Lower lobe of right lung (tissue), 2 donors: ENCODE results near the gene CXCR4. TPM values are rescaled to one million over a fixed set of nuclear protein-coding genes. Genes with fewer than 3 reads are reported as not detected.

Source experiments
- ATAC-seq, 2 donors: fragments of 200-7000 bp; cut with Tn5 transposase; one replicate each; pipeline ENCODE4 v1.9.1; 2020 to 2022; ENCODE audit warnings: mild to moderate bottlenecking in 2 of 2, moderate library complexity in 2 of 2
- DNase-seq: peaks from one replicate; pipeline ENCODE4 v3.0.0-alpha.2; 2020
- H3K27ac ChIP-seq: fragments of 200-600 bp; one replicate; pipeline ENCODE4 v1.8.0; 2022
- H3K27me3 ChIP-seq: fragments of 200-600 bp; one replicate; pipeline ENCODE4 v1.8.0; 2022; ENCODE audit warnings: low read depth
- H3K36me3 ChIP-seq: fragments of 200-600 bp; one replicate; pipeline ENCODE4 v1.8.0; 2022; ENCODE audit warnings: mild to moderate bottlenecking
- H3K4me1 ChIP-seq: fragments of 200-600 bp; one replicate; pipeline ENCODE4 v1.8.0; 2022
- H3K4me3 ChIP-seq: fragments of 200-600 bp; one replicate; pipeline ENCODE4 v1.8.0; 2022; ENCODE audit warnings: mild to moderate bottlenecking
- H3K9me3 ChIP-seq: fragments of 200-600 bp; one replicate; pipeline ENCODE4 v1.8.0; 2022
- intact Hi-C: fragments of 100-400 bp; cut with DNase I; formaldehyde crosslinking; loops from one replicate; pipeline ENCODE4 v1.11.0; 2022
- total RNA-seq: library from RNA; stranded (reverse); fragmentation: NEBNext Ultra II Directional; extraction: Animal tissue kit (Norgen Biotek cat#: 25700); gene quantifications from one replicate; pipeline ENCODE4 v1.2.1, GENCODE V29; 2021
- TF ChIP-seq, protein P1 (sequence below): fragments of 200-600 bp; IDR thresholded peaks from one replicate; pipeline ENCODE4 v1.8.0; 2022; ENCODE audit warnings: antibody characterized with exemption, mild to moderate bottlenecking
- donor health status: DM: no; HTN: yes; CAD: no; lungs with severe emphysema.

CXCR4 gene
- total RNA-seq, 1 donor from 2014 or later: 55.1 TPM

DNA sequence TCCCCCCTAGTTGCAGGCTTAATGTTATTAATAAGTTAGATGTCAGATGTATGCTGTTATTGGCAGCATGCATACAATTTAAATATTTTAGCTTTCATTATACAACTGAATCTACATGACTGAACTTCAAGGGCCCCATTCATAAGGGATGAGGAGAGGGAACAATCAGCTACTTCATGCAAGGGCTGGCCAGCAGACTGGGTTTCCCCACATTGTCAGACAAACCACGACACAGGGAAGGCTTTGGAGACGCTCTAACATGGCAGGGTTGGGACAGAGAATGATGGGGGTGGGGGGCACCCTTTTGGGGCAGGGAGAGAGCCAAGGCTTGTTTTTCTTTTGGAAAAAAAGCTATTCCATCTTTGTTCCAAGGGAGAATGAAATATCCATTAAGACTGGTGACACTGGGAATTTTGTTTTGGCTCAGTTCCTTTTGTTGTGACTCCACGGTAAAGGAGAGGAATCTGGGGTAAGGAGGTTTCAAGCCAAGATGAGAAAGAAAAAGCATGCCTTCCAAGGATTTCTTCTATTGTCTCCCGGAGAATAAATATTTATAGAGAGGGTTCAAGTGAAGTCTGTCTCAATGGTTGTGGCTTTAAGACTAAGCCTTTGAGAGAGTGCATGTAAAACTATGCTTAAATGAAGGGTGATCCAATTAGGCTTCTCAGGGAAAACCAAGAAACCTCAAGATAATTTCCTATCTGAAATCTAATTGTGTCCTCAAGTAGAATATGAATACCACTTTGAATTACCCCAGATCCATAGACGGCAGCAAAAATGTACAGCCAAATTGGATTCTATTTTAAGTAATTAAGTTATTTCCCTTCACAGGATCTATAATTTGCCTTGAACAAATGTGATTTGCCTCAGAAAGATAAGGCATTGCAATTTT, 5.4 kb downstream of the CXCR4 start:
- no peak overlapping the region for H3K4me3 ChIP-seq
- ATAC-seq (no peak), DNase-seq (no peak)
- peaks cover 16% of the 10 kb centered on the region for H3K36me3 ChIP-seq
- peaks cover 24% of the 10 kb centered on the region for H3K27me3 ChIP-seq
- no peak overlapping the region for H3K27ac ChIP-seq
- peaks cover 45% of the 10 kb centered on the region for H3K4me1 ChIP-seq
- no peaks in the 10 kb centered on the region for H3K9me3 ChIP-seq
- intact Hi-C loops: no loop called here
- TF ChIP-seq, protein P1, sequence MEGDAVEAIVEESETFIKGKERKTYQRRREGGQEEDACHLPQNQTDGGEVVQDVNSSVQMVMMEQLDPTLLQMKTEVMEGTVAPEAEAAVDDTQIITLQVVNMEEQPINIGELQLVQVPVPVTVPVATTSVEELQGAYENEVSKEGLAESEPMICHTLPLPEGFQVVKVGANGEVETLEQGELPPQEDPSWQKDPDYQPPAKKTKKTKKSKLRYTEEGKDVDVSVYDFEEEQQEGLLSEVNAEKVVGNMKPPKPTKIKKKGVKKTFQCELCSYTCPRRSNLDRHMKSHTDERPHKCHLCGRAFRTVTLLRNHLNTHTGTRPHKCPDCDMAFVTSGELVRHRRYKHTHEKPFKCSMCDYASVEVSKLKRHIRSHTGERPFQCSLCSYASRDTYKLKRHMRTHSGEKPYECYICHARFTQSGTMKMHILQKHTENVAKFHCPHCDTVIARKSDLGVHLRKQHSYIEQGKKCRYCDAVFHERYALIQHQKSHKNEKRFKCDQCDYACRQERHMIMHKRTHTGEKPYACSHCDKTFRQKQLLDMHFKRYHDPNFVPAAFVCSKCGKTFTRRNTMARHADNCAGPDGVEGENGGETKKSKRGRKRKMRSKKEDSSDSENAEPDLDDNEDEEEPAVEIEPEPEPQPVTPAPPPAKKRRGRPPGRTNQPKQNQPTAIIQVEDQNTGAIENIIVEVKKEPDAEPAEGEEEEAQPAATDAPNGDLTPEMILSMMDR: no peak

DNA sequence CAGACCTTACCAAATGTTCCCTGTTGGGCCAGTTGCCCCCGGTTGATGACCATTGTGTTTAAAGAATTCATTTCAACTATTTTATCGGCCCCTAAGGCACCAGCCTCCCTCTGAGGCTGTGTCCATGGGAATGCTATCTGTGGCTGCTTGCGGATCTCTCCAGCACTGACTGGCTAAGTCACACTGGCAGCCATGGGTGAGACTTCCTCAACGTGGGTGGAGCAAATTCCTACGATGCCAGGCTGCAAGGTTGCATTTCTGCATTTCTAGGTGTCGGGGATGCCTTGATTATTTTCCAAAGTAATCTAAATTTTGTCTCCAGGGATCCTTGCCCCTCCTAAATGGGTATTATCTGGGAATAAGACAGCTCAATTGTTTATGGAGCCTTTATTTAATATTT, 6.2 kb downstream of the CXCR4 start:
- intact Hi-C loops: no loop called here
- Histone ChIP-seq H3K9me3 (no peaks in the 10 kb centered on the region), H3K36me3 (peaks cover 16% of the 10 kb centered on the region), H3K27ac (no peak overlapping the region), H3K4me1 (peaks cover 36% of the 10 kb centered on the region), H3K27me3 (peaks cover 19% of the 10 kb centered on the region), H3K4me3 (no peak overlapping the region)
- DNase-seq: no peak
- TF ChIP-seq, protein P1: no peak
- ATAC-seq: no peak

DNA sequence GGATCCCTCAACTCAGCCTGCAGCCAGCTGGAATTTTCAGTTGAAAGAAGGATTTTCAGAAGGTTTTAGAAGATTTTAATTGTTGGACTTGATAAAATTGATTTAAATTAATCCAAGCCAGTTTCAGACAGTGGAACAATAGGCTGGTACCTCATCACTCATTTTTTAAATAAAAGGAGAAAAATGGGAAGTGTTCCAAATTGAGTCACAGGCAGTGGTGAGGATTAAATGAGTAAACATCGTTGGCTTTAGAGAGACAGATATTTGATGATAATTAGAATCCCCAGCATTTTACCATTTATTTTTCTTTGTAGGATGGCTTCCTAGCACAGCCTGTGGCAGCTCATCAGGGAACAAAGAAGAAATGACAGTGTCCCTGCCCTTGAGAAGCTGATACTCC, 7.4 kb downstream of the CXCR4 start:
- peaks cover 26% of the 10 kb centered on the region for H3K4me1 ChIP-seq
- peaks cover 15% of the 10 kb centered on the region for H3K36me3 ChIP-seq
- H3K4me3 ChIP-seq: no peak overlapping the region
- ATAC-seq (no peak), DNase-seq (no peak)
- TF ChIP-seq, protein P1: no peak
- no peaks in the 10 kb centered on the region for H3K9me3 ChIP-seq
- peaks cover 8% of the 10 kb centered on the region for H3K27me3 ChIP-seq
- intact Hi-C loops: no loop called here
- no peak overlapping the region for H3K27ac ChIP-seq

DNA sequence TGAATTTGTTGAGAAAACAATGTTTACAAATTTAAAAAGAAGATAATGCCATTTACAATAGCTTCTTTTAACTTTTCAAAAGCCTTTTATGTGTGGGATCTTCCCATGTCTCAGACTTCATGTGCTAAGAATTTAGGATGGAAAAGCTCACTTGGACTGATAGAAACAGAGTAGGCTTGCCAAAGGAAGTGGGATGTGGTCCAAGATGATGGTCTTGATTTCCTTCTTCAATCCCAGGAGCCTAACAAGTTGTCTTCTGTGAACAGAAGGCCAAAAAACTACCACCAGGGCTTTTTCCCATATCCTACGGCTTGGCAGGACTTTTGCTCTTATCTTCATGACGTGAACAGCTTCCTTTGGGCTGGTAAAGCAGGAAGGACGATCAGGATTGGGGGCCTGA, 9.5 kb downstream of the CXCR4 start:
- no peaks in the 10 kb centered on the region for H3K9me3 ChIP-seq
- no peak overlapping the region for H3K4me3 ChIP-seq
- peaks cover under 1% of the 10 kb centered on the region for H3K36me3 ChIP-seq
- TF ChIP-seq, protein P1: no peak
- H3K27ac ChIP-seq: no peak overlapping the region
- no peak for ATAC-seq
- H3K4me1 ChIP-seq: peaks cover 12% of the 10 kb centered on the region
- intact Hi-C loops: no loop called here
- H3K27me3 ChIP-seq: no peaks in the 10 kb centered on the region
- no peak for DNase-seq

DNA sequence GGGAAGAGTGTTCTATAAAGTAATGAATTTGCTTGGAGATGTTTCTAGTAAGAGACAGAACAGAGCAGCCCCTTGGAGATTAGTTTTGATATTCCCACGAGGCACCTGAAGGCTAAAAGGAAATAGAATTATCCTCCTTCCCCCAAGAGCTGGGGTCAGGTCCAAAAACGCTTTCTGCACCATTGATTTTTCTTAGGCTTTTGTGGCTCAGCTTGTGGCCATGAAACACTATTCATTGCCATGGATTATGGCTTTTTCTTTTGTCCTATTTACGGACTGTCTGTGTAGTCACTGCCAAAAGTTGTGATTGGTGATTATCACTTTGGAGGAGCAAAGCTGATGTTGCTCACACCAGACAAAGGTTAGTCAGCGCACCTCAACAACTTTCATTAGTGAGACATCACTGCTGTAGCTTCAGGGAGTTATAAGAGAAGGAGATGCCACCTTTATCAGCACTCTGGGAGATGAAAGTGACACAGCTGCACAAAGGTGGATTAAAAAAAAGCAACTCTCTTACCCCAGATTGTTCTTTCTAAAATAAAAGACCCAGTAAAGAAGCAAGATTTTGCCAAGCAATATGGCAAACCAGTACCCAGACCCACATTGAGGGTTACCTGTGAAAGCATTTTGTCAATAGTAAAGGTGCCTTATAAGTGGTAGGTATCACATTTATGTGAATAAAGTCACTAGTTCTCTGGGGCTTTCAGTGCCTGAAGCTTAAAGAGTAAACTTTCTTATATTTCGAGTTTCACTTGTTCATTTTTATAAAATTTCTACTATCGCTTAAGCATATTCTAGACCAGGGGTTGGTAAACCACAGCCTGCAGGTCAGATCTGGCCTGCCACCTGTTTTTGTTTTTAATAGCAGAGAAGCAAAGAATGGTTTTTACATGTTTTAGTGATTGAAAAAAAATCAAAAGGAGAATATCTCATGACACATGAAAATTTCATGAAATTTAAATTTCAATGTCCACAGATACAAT, 10.6 kb downstream of the CXCR4 start:
- no peaks in the 10 kb centered on the region for H3K9me3 ChIP-seq
- TF ChIP-seq, protein P1: no peak
- peaks cover under 1% of the 10 kb centered on the region for H3K4me1 ChIP-seq
- no peak overlapping the region for H3K27ac ChIP-seq
- no peak for DNase-seq
- no peak for ATAC-seq
- no peaks in the 10 kb centered on the region for H3K36me3 ChIP-seq
- no peak overlapping the region for H3K4me3 ChIP-seq
- intact Hi-C loops: no loop called here
- H3K27me3 ChIP-seq: no peaks in the 10 kb centered on the region
